MM.1S (cell line): Measurements from ENCODE around the gene MDM1.

ENCODE experiments used
- DNase-seq: peaks from one replicate; pipeline ENCODE4 v3.0.0-alpha.2; 2015
- H2AFZ ChIP-seq: fragments of 300-600 bp; sonication (generic); 2 replicates; pipeline ENCODE4 v1.6.0; 2016; ENCODE audit warnings: antibody characterized with exemption, low read length
- H3F3A ChIP-seq: fragments of 300-600 bp; sonication (generic); 2 replicates; pipeline ENCODE4 v1.6.1; 2016; ENCODE audit warnings: mild to moderate bottlenecking, antibody characterized with exemption, low read length, moderate library complexity, mixed read lengths; ENCODE audit not compliant: insufficient read depth
- H3K27ac ChIP-seq: fragments of 300-600 bp; sonication (generic); 2 replicates; pipeline ENCODE4 v1.5.1; 2016; ENCODE audit warnings: mild to moderate bottlenecking, low read length
- H3K27me3 ChIP-seq: fragments of 300-600 bp; sonication (generic); replicated peaks from 2 replicates; pipeline ENCODE4 v1.6.0; 2016; ENCODE audit warnings: low read length; ENCODE audit not compliant: insufficient read depth
- H3K36me3 ChIP-seq: fragments of 300-600 bp; sonication (generic); replicated peaks from 2 replicates; pipeline ENCODE4 v1.6.1; 2016; ENCODE audit warnings: mild to moderate bottlenecking, low read length, mixed read lengths; ENCODE audit not compliant: insufficient read depth
- H3K4me1 ChIP-seq: fragments of 300-600 bp; sonication (generic); 2 replicates; pipeline ENCODE4 v1.6.1; 2016; ENCODE audit warnings: low read length, mixed read lengths
- H3K4me2 ChIP-seq: fragments of 300-600 bp; sonication (generic); 2 replicates; pipeline ENCODE4 v1.6.0; 2016; ENCODE audit warnings: low read depth, low read length
- H3K4me3 ChIP-seq: fragments of 300-600 bp; sonication (generic); 2 replicates; pipeline ENCODE4 v1.5.1; 2016; ENCODE audit warnings: low read length, mixed read lengths
- H3K79me2 ChIP-seq: fragments of 300-600 bp; sonication (generic); 2 replicates; pipeline ENCODE4 v1.6.1; 2016; ENCODE audit warnings: mixed run types, low read length, mixed read lengths
- H3K9ac ChIP-seq: fragments of 300-600 bp; sonication (generic); 2 replicates; pipeline ENCODE4 v1.6.1; 2016; ENCODE audit warnings: low read length, mixed read lengths
- H3K9me2 ChIP-seq: fragments of 300-600 bp; sonication (generic); replicated peaks from 2 replicates; pipeline ENCODE4 v1.6.1; 2016; ENCODE audit warnings: mild to moderate bottlenecking, low read length, mixed read lengths; ENCODE audit not compliant: insufficient read depth
- H3K9me3 ChIP-seq: fragments of 300-600 bp; sonication (generic); replicated peaks from 2 replicates; pipeline ENCODE4 v1.6.1; 2016; ENCODE audit warnings: mild to moderate bottlenecking, low read length, mixed read lengths; ENCODE audit not compliant: insufficient read depth
- H4K20me1 ChIP-seq: fragments of 300-600 bp; sonication (generic); 2 replicates; pipeline ENCODE4 v1.6.1; 2016; ENCODE audit warnings: mild to moderate bottlenecking, low read length, moderate library complexity, mixed read lengths; ENCODE audit not compliant: insufficient read depth
- EZH2 ChIP-seq: fragments of 300-600 bp; sonication (generic); optimal IDR thresholded peaks from 2 replicates; pipeline ENCODE3; 2017; ENCODE audit warnings: low read depth, mild to moderate bottlenecking, antibody characterized with exemption, low read length, mixed read lengths
- EZH2phosphoT487 ChIP-seq: fragments of 300-600 bp; sonication (generic); IDR thresholded peaks from 2 replicates; pipeline ENCODE4 v1.6.1; 2018; ENCODE audit warnings: antibody characterized with exemption, low read length
- TF ChIP-seq, protein P1 (sequence below): fragments of 300-600 bp; sonication (generic); IDR thresholded peaks from 2 replicates; pipeline ENCODE4 v1.5.1; 2016; ENCODE audit warnings: antibody characterized with exemption, low read length, mixed read lengths

The MDM1 gene

DNA sequence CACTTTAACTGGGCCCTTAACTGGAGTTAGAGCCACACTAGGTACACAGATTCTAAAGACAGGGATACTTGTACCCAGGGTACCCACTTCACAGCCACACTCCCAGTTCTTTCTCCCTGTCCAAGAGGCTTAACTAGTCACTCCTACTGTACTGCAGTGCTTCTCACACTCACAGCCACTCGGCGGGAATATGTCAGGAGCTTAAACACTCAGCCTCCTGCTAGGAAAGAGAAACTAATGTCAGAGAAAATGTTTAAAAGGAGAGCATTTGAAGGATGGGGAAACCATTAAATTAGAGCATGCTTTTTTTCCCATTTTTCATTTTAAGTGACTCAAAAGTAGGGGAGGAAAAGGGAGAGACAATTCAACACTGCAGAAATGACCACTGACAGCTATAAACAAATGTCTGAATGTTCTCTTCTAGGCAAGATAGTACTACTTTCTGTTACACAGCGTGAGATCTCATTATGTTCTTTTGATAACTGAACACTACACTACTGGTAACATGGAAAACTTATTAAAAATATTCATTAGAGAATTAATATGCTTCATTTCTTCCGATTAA lies 22.9 kb upstream of the MDM1 start:
- Histone ChIP-seq H3K9ac (no peak overlapping the region), H3K9me3 (no peaks in the 10 kb centered on the region), H3K4me3 (no peak overlapping the region), H3K36me3 (no peaks in the 10 kb centered on the region), H2AFZ (no peak overlapping the region), H3K27me3 (no peaks in the 10 kb centered on the region), H3K4me1 (peaks cover 16% of the 10 kb centered on the region), H3K27ac (no peak overlapping the region), H3F3A (0 out of 2 replicates have a peak, but pooled peaks cover 6% of the 10 kb centered on the region), H3K79me2 (no peaks in the 10 kb centered on the region), H3K4me2 (no peak overlapping the region), H3K9me2 (no peaks in the 10 kb centered on the region), H4K20me1 (no peaks in the 10 kb centered on the region)
- no peak for DNase-seq
- TF ChIP-seq EZH2phosphoT487 (no peak), EZH2 (no peak)

DNA sequence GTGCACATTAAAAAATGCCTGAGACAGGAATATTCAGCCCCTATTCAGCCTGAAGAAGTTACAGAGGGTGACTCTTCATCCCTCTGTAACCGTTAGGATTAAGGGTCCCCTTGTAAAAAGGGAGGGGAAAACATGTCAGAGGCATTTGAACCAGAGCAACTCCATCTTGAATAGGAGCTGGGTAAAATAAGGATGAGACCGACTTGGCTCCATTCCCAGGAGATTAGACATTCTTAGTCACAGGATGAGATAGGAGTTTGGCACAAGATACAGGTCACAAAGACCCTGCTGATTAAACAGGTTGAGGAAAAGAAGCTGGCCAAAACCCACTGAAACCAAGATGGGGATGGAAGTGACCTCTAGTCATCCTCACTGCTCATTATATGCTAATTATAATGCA lies 19.9 kb upstream of the MDM1 start:
- Histone ChIP-seq H3K4me3 (no peak overlapping the region), H4K20me1 (no peaks in the 10 kb centered on the region), H3K4me1 (no peaks in the 10 kb centered on the region), H3K36me3 (no peaks in the 10 kb centered on the region), H2AFZ (no peak overlapping the region), H3K9me3 (no peaks in the 10 kb centered on the region), H3F3A (no peaks in the 10 kb centered on the region), H3K79me2 (no peaks in the 10 kb centered on the region), H3K9ac (no peak overlapping the region), H3K27ac (no peak overlapping the region), H3K27me3 (no peaks in the 10 kb centered on the region), H3K9me2 (no peaks in the 10 kb centered on the region), H3K4me2 (no peak overlapping the region)
- no peak for DNase-seq
- TF ChIP-seq, protein P1, sequence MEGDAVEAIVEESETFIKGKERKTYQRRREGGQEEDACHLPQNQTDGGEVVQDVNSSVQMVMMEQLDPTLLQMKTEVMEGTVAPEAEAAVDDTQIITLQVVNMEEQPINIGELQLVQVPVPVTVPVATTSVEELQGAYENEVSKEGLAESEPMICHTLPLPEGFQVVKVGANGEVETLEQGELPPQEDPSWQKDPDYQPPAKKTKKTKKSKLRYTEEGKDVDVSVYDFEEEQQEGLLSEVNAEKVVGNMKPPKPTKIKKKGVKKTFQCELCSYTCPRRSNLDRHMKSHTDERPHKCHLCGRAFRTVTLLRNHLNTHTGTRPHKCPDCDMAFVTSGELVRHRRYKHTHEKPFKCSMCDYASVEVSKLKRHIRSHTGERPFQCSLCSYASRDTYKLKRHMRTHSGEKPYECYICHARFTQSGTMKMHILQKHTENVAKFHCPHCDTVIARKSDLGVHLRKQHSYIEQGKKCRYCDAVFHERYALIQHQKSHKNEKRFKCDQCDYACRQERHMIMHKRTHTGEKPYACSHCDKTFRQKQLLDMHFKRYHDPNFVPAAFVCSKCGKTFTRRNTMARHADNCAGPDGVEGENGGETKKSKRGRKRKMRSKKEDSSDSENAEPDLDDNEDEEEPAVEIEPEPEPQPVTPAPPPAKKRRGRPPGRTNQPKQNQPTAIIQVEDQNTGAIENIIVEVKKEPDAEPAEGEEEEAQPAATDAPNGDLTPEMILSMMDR = no peak
- TF ChIP-seq EZH2 = no peak
- TF ChIP-seq EZH2phosphoT487 = no peak

DNA sequence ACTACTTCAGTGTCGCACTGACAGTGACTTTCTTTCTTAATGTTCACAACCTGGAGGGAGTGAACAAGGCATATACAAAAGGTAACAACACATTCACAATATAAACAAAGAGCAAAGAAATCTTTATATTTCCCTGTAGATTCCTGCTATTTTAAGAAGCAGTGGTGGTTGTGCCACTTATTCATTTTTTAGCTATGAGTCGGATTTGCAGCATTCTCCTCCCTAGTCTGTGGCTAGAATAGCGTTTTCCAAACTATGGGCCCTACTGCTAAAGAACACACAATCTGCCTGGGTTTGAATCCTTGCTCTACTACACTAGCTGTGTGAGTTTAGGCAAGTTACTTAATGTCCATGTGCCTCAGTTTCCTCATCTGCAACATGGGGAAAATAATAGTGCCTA lies 18.6 kb upstream of the MDM1 start:
- H3K9me2 ChIP-seq = no peaks in the 10 kb centered on the region
- no peaks in the 10 kb centered on the region for H3K9me3 ChIP-seq
- H3F3A ChIP-seq = no peaks in the 10 kb centered on the region
- H3K27ac ChIP-seq = no peak overlapping the region
- H3K4me3 ChIP-seq = no peak overlapping the region
- H3K27me3 ChIP-seq = no peaks in the 10 kb centered on the region
- H3K4me2 ChIP-seq = no peak overlapping the region
- TF ChIP-seq EZH2phosphoT487 = no peak
- H3K36me3 ChIP-seq = no peaks in the 10 kb centered on the region
- no peaks in the 10 kb centered on the region for H3K4me1 ChIP-seq
- DNase-seq = no peak
- no peak overlapping the region for H2AFZ ChIP-seq
- no peaks in the 10 kb centered on the region for H4K20me1 ChIP-seq
- no peak overlapping the region for H3K9ac ChIP-seq
- no peaks in the 10 kb centered on the region for H3K79me2 ChIP-seq

DNA sequence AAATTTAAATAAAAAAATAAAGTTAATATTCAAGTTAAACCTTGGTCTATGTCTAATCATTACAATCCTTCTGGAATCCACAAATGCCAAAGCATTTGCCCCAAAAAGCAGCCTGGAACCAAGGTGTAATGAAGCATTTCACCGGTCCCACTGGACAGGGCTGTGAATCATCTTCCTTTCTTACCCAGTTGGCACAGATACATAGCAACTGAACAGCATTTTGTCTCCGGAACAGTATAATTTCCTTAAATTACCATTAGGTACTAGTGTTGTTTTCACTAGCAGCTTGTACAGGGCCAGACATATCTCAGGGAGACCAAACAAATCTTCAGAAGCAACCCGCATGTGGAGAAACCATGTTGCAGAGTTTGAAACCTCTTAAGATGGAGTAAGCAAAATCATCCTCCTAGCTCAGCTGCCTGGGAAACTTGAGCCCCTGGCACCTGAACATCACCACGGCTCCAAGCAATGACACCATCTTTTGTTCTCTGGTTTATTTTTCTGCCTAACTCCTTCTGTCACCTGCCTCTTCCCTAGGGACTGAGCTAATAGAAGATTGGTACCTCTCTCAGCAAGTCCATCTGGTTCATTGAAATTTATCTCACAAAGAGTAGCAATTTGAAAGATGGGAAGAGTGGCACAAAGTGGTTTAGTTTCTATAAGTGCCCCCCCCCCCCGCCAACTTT lies 17.9 kb upstream of the MDM1 start:
- Histone ChIP-seq H4K20me1 (no peaks in the 10 kb centered on the region), H3K4me3 (no peak overlapping the region), H3K79me2 (no peaks in the 10 kb centered on the region), H2AFZ (no peak overlapping the region), H3K36me3 (no peaks in the 10 kb centered on the region), H3K4me1 (no peaks in the 10 kb centered on the region), H3K9me3 (no peaks in the 10 kb centered on the region), H3F3A (no peaks in the 10 kb centered on the region), H3K27me3 (no peaks in the 10 kb centered on the region), H3K9me2 (no peaks in the 10 kb centered on the region), H3K27ac (no peak overlapping the region), H3K4me2 (no peak overlapping the region), H3K9ac (no peak overlapping the region)
- DNase-seq = no peak
- TF ChIP-seq EZH2phosphoT487 = no peak
- TF ChIP-seq EZH2 = no peak
- TF ChIP-seq, protein P1 = no peak
